GM19351 (cell line): Measurements from ENCODE around the gene TET3.

Experiments
- ATAC-seq: cut with Tn5 transposase; IDR thresholded peaks from one replicate; pipeline ENCODE4 v1.9.1; 2021; ENCODE audit warnings: mild to moderate bottlenecking, moderate library complexity; ENCODE audit not compliant: unreplicated experiment

Gene TET3

GRCh38 chr2:73985308-73986084 lies 786 bp downstream of the TET3 start:
- peak; percentile 25 for ATAC-seq

GRCh38 chr2:73986085-73986681 lies 1.5 kb downstream of the TET3 start:
- ATAC-seq, result no peak

GRCh38 chr2:73987109-73987947 lies 2.6 kb downstream of the TET3 start:
- no peak for ATAC-seq

- no peak for ATAC-seq
Measured at GRCh38 chr2:73987948-73988700, 3.4 kb downstream of the TET3 start.

- ATAC-seq, result no peak
Measured at GRCh38 chr2:73989972-73990371, 5.3 kb downstream of the TET3 start.

- no peak for ATAC-seq
Measured at GRCh38 chr2:73990531-73990930, 5.8 kb downstream of the TET3 start.

- ATAC-seq, result no peak
Measured at GRCh38 chr2:73992036-73992435, 7.3 kb downstream of the TET3 start.

- no peak for ATAC-seq
Measured at GRCh38 chr2:73993376-73993775, 8.7 kb downstream of the TET3 start.

- no peak for ATAC-seq
Measured at GRCh38 chr2:73993778-73994177, 9.1 kb downstream of the TET3 start.

- ATAC-seq, result no peak
Measured at GRCh38 chr2:73994178-73994831, 9.6 kb downstream of the TET3 start.

GRCh38 chr2:73995810-73996209 lies 11.1 kb downstream of the TET3 start:
- no peak for ATAC-seq

- no peak for ATAC-seq
Measured at GRCh38 chr2:73997813-73998212, 13.1 kb downstream of the TET3 start.

- no peak for ATAC-seq
Measured at GRCh38 chr2:73998451-73998850, 13.7 kb downstream of the TET3 start.

- no peak for ATAC-seq
Measured at GRCh38 chr2:73998933-73999332, 14.2 kb downstream of the TET3 start.

GRCh38 chr2:73999881-74000597 lies 15.3 kb downstream of the TET3 start:
- ATAC-seq, result no peak

- ATAC-seq, result no peak
Measured at GRCh38 chr2:74000666-74001065, 16.0 kb downstream of the TET3 start.

- no peak for ATAC-seq
Measured at GRCh38 chr2:74001121-74001520, 16.4 kb downstream of the TET3 start.

- peak; percentile 36 for ATAC-seq
Measured at GRCh38 chr2:74001781-74002504, 17.2 kb downstream of the TET3 start.
